ENCODE results near the gene MAP2K7. TPM values are rescaled to one million over a fixed set of nuclear protein-coding genes. Genes with fewer than 3 reads are reported as not detected.

Gene MAP2K7
- total and polyA plus RNA-seq, 3 experiments from 2014 or later, result 2.0 to 38.3 (median 35.9) TPM

GRCh38 chr19:7913652-7914051 lies 10.0 kb downstream of the MAP2K7 start:
- H3K9me3 Mint-ChIP-seq, result no peaks in the 10 kb centered on the region
- peaks cover 10 to 27% (median 13%) of the 10 kb centered on the region in 3 donors for H3K4me1 Mint-ChIP-seq
- Histone ChIP-seq H3K27me3 (ENCODE audit: insufficient read depth, low read length, poor library complexity, severe bottlenecking) (peaks cover 15% of the 10 kb centered on the region), H3K4me3 (ENCODE audit: low read length) (no peak overlapping the region), H3K27ac (ENCODE audit: low read depth, low read length) (no peak overlapping the region), H3K36me3 (ENCODE audit: insufficient read depth, low read length) (peaks cover 8% of the 10 kb centered on the region), H3K4me1 (ENCODE audit: insufficient read depth, low read length) (peaks cover 17% of the 10 kb centered on the region), H3K9me3 (ENCODE audit: low read length) (no peaks in the 10 kb centered on the region)
- peaks cover 3 to 31% (median 10%) of the 10 kb centered on the region in 3 donors for H3K36me3 Mint-ChIP-seq
- ChIA-PET POLR2A (no interaction called here), CTCF (no interaction called here)
- H3K27ac Mint-ChIP-seq, result no peak overlapping the region
- H3K4me3 Mint-ChIP-seq, result peak overlapping the region in 1 of 7 donors; percentile 78
- peaks cover 21 to 24% of the 10 kb centered on the region in 2 donors for H3K27me3 Mint-ChIP-seq
- DNase-seq, result no peak

GRCh38 chr19:7914099-7914498 lies 10.4 kb downstream of the MAP2K7 start:
- DNase-seq, result no peak
- Histone ChIP-seq H3K4me3 (ENCODE audit: low read length) (no peak overlapping the region), H3K27me3 (ENCODE audit: insufficient read depth, low read length, poor library complexity, severe bottlenecking) (peaks cover 18% of the 10 kb centered on the region), H3K36me3 (ENCODE audit: insufficient read depth, low read length) (peaks cover 8% of the 10 kb centered on the region), H3K27ac (ENCODE audit: low read depth, low read length) (no peak overlapping the region), H3K4me1 (ENCODE audit: insufficient read depth, low read length) (peaks cover 17% of the 10 kb centered on the region), H3K9me3 (ENCODE audit: low read length) (no peaks in the 10 kb centered on the region)
- no peak overlapping the region for H3K27ac Mint-ChIP-seq
- H3K36me3 Mint-ChIP-seq, result peaks cover 3 to 31% (median 10%) of the 10 kb centered on the region in 3 donors
- no peak overlapping the region for H3K4me3 Mint-ChIP-seq
- H3K27me3 Mint-ChIP-seq, result peaks cover 21 to 24% of the 10 kb centered on the region in 2 donors
- peaks cover 10 to 27% (median 13%) of the 10 kb centered on the region in 3 donors for H3K4me1 Mint-ChIP-seq
- ChIA-PET CTCF (no interaction called here), POLR2A (no interaction called here)
- H3K9me3 Mint-ChIP-seq, result no peaks in the 10 kb centered on the region

- H3K27ac ChIP-seq (ENCODE audit: low read depth, low read length), result no peak within 1 kb of the TSS
- H3K27ac Mint-ChIP-seq, result peak within 1 kb of the TSS in 6 of 8 donors; percentile 36 to 77 (median 63)
- peaks cover 21% of the 10 kb centered on the region for H3K4me1 ChIP-seq (ENCODE audit: insufficient read depth, low read length)
- H3K27me3 Mint-ChIP-seq, result peaks cover 22 to 26% of the 10 kb centered on the region in 2 donors
- peaks cover 12 to 31% (median 16%) of the 10 kb centered on the region in 3 donors for H3K4me1 Mint-ChIP-seq
- H3K9me3 Mint-ChIP-seq, result no peaks in the 10 kb centered on the region
- CTCF ChIA-PET, result interaction anchor here (1.2 kb wide), 1 partner anchor 11 kb away, joined by 3 read pairs; the partner anchor contains the start of gene MAP2K7
- no peak for DNase-seq
- H3K36me3 Mint-ChIP-seq, result peaks cover 3 to 31% (median 10%) of the 10 kb centered on the region in 3 donors
- H3K4me3 Mint-ChIP-seq, result peak within 1 kb of the TSS; percentile 59 to 78 (median 66)
- no peak within 1 kb of the TSS for H3K4me3 ChIP-seq (ENCODE audit: low read length)
- peaks cover 8% of the 10 kb centered on the region for H3K36me3 ChIP-seq (ENCODE audit: insufficient read depth, low read length)
- H3K27me3 ChIP-seq (ENCODE audit: insufficient read depth, low read length, poor library complexity, severe bottlenecking), result peaks cover 18% of the 10 kb centered on the region
- no peaks in the 10 kb centered on the region for H3K9me3 ChIP-seq (ENCODE audit: low read length)
- POLR2A ChIA-PET, result no interaction called here
Observed at GRCh38 chr19:7914598-7915045, 10.9 kb downstream of the MAP2K7 start, which contains the start of gene TGFBR3L. Gene TGFBR3L (plus strand): TSS chr19:7914830.

GRCh38 chr19:7915250-7916102 lies 11.8 kb downstream of the MAP2K7 start:
- POLR2A ChIA-PET, result interaction anchor here (0.9 to 3.0 kb wide), 2 partner anchors 12 to 53 kb away, joined by 3 to 11 read pairs; partner anchors contain the start of gene MAP2K7
- peaks cover 25% of the 10 kb centered on the region for H3K4me1 ChIP-seq (ENCODE audit: insufficient read depth, low read length)

GRCh38 chr19:7916103-7916954 lies 12.7 kb downstream of the MAP2K7 start:
- H3K4me1 ChIP-seq (ENCODE audit: insufficient read depth, low read length), result peaks cover 29% of the 10 kb centered on the region
- H3K9me3 ChIP-seq (ENCODE audit: low read length), result no peaks in the 10 kb centered on the region
- peaks cover 18% of the 10 kb centered on the region for H3K27me3 ChIP-seq (ENCODE audit: insufficient read depth, low read length, poor library complexity, severe bottlenecking)
- peaks cover 3 to 17% (median 8%) of the 10 kb centered on the region in 3 donors for H3K36me3 Mint-ChIP-seq
- H3K4me3 Mint-ChIP-seq, result peak overlapping the region; percentile 37 to 91 (median 81)
- DNase-seq, result peak; percentile 46 to 73 (median 58)
- no peaks in the 10 kb centered on the region for H3K36me3 ChIP-seq (ENCODE audit: insufficient read depth, low read length)
- CTCF ChIA-PET, result interaction anchor here (1.2 to 8.3 kb wide), 4 partner anchors 12 to 236 kb away, joined by 3 to 41 read pairs (median 20); partner anchors contain the start of genes MAP2K7, TIMM44 and TRAPPC5
- H3K27ac ChIP-seq (ENCODE audit: low read depth, low read length), result no peak overlapping the region
- peak overlapping the region in 3 of 8 donors; percentile 27 to 71 (median 47) for H3K27ac Mint-ChIP-seq
- peaks cover 24 to 44% (median 26%) of the 10 kb centered on the region in 3 donors for H3K4me1 Mint-ChIP-seq
- no peaks in the 10 kb centered on the region for H3K9me3 Mint-ChIP-seq
- H3K27me3 Mint-ChIP-seq, result peaks cover 29% of the 10 kb centered on the region in 2 donors
- POLR2A ChIA-PET, result interaction anchor here (0.9 to 3.0 kb wide), 2 partner anchors 13 to 53 kb away, joined by 3 to 11 read pairs; partner anchors contain the start of gene MAP2K7
- H3K4me3 ChIP-seq (ENCODE audit: low read length), result no peak overlapping the region

More at GRCh38 chr19:7915250-7916102, 11.8 kb downstream of the MAP2K7 start:
- Histone ChIP-seq H3K36me3 (ENCODE audit: insufficient read depth, low read length) (peaks cover 4% of the 10 kb centered on the region), H3K9me3 (ENCODE audit: low read length) (no peaks in the 10 kb centered on the region), H3K27me3 (ENCODE audit: insufficient read depth, low read length, poor library complexity, severe bottlenecking) (peaks cover 18% of the 10 kb centered on the region), H3K4me3 (ENCODE audit: low read length) (no peak overlapping the region), H3K27ac (ENCODE audit: low read depth, low read length) (no peak overlapping the region)
- Mint-ChIP-seq H3K36me3 (peaks cover 3 to 23% (median 10%) of the 10 kb centered on the region in 3 donors), H3K4me3 (peak overlapping the region; percentile 59 to 73 (median 66)), H3K27ac (peak overlapping the region in 6 of 8 donors; percentile 36 to 77 (median 63)), H3K4me1 (peaks cover 17 to 37% (median 21%) of the 10 kb centered on the region in 3 donors), H3K9me3 (no peaks in the 10 kb centered on the region), H3K27me3 (peaks cover 28 to 29% of the 10 kb centered on the region in 2 donors)
- CTCF ChIA-PET, result interaction anchor here (1.2 to 8.3 kb wide), 2 partner anchors 11 to 46 kb away, joined by 3 to 37 read pairs; partner anchors contain the start of gene MAP2K7
- no peak for DNase-seq

GRCh38 chr19:7916955-7917266 lies 13.2 kb downstream of the MAP2K7 start:
- Mint-ChIP-seq H3K4me3 (peak overlapping the region; percentile 77 to 91 (median 81)), H3K9me3 (no peaks in the 10 kb centered on the region), H3K27ac (peak overlapping the region in 6 of 8 donors; percentile 36 to 81 (median 70)), H3K27me3 (peaks cover 29% of the 10 kb centered on the region in 2 donors), H3K4me1 (peaks cover 26 to 49% (median 27%) of the 10 kb centered on the region in 3 donors), H3K36me3 (peaks cover 3 to 14% (median 5%) of the 10 kb centered on the region in 3 donors)
- POLR2A ChIA-PET, result interaction anchor here (1.5 to 3.0 kb wide), 2 partner anchors 13 to 89 kb away, joined by 5 to 11 read pairs; partner anchors contain the start of genes ELAVL1 and MAP2K7
- peak overlapping the region; percentile 22 for H3K4me3 ChIP-seq (ENCODE audit: low read length)
- no peaks in the 10 kb centered on the region for H3K9me3 ChIP-seq (ENCODE audit: low read length)
- H3K36me3 ChIP-seq (ENCODE audit: insufficient read depth, low read length), result no peaks in the 10 kb centered on the region
- no peak for DNase-seq
- CTCF ChIA-PET, result interaction anchor here (1.6 to 8.3 kb wide), 4 partner anchors 9 to 236 kb away, joined by 3 to 41 read pairs (median 22); partner anchors contain the start of genes TIMM44 and TRAPPC5
- H3K4me1 ChIP-seq (ENCODE audit: insufficient read depth, low read length), result peaks cover 35% of the 10 kb centered on the region
- no peak overlapping the region for H3K27ac ChIP-seq (ENCODE audit: low read depth, low read length)
- peaks cover 18% of the 10 kb centered on the region for H3K27me3 ChIP-seq (ENCODE audit: insufficient read depth, low read length, poor library complexity, severe bottlenecking)

Measured in CD8-positive, alpha-beta memory T cell (primary cell).